HG03103 (cell line): ENCODE measurements around the gene PPP2R3B.
"Not testable (repeated sequence)": the region's sequence is repeated elsewhere in the genome, so short reads cannot be mapped to it uniquely, and the experiment has no call there.

Source experiments
- ATAC-seq: cut with Tn5 transposase; IDR thresholded peaks from one replicate; pipeline ENCODE4 v1.9.1; 2021; ENCODE audit warnings: low read depth; ENCODE audit not compliant: unreplicated experiment

PPP2R3B gene

GRCh38 chrX:410296-410695 is 23.6 kb upstream of the PPP2R3B start:
- no peak for ATAC-seq

GRCh38 chrX:405149-405548 is 18.4 kb upstream of the PPP2R3B start:
- ATAC-seq: no peak

GRCh38 chrX:404656-405055 is 17.9 kb upstream of the PPP2R3B start:
- no peak for ATAC-seq

GRCh38 chrX:402857-403256 is 16.1 kb upstream of the PPP2R3B start:
- no peak for ATAC-seq

GRCh38 chrX:400258-400657 is 13.6 kb upstream of the PPP2R3B start:
- ATAC-seq: no peak

GRCh38 chrX:397575-397974 is 10.9 kb upstream of the PPP2R3B start:
- no peak for ATAC-seq

GRCh38 chrX:394830-395229 is 8.1 kb upstream of the PPP2R3B start:
- ATAC-seq: no peak

GRCh38 chrX:392575-392846 is 5.8 kb upstream of the PPP2R3B start:
- ATAC-seq: no peak

GRCh38 chrX:391717-392574 is 5.2 kb upstream of the PPP2R3B start:
- ATAC-seq: no peak

- no peak for ATAC-seq
Observed at GRCh38 chrX:390459-390858, 3.8 kb upstream of the PPP2R3B start.

- ATAC-seq: no peak
Observed at GRCh38 chrX:389021-389441, 2.3 kb upstream of the PPP2R3B start.

GRCh38 chrX:387729-388128 is 1.0 kb upstream of the PPP2R3B start:
- ATAC-seq: no peak

- ATAC-seq: peak; percentile 17
Observed at GRCh38 chrX:386239-386767, 404 bp downstream of the PPP2R3B start.

GRCh38 chrX:385736-386135 is 971 bp downstream of the PPP2R3B start:
- ATAC-seq: not testable (repeated sequence)

GRCh38 chrX:384861-385260 is 1.8 kb downstream of the PPP2R3B start:
- ATAC-seq: no peak

- ATAC-seq: no peak
Observed at GRCh38 chrX:378443-378842, 8.3 kb downstream of the PPP2R3B start.

- ATAC-seq: not testable (repeated sequence)
Observed at GRCh38 chrX:376206-376605, 10.5 kb downstream of the PPP2R3B start.

GRCh38 chrX:375181-376036 is 11.3 kb downstream of the PPP2R3B start:
- no peak for ATAC-seq

- ATAC-seq: no peak
Observed at GRCh38 chrX:374596-374995, 12.1 kb downstream of the PPP2R3B start.

GRCh38 chrX:373641-374471 is 12.9 kb downstream of the PPP2R3B start:
- ATAC-seq: no peak
